ENCODE results near the gene BICDL2. TPM values are rescaled to one million over a fixed set of nuclear protein-coding genes. Genes with fewer than 3 reads are reported as not detected.
A peak's percentile ranks its signal among the peaks of the same experiment; 100 is the strongest.

The BICDL2 gene
- total and polyA plus RNA-seq, 9 of the 15 experiments (the other 6 are each of a cell fraction or from before 2014, with no cell fraction given), result 0.09 to 0.28 (median 0.09) TPM; not detected in 6

- peak; percentile 75 for TF ChIP-seq KDM5B (IDR thresholded peaks at IDR 0.05; ENCODE audit: insufficient replicate concordance, low read depth, low read length)
- peak; percentile 37 for TF ChIP-seq ETS2 (tag; IDR thresholded peaks at IDR 0.05; ENCODE audit: borderline replicate concordance, poor library complexity, severe bottlenecking)
- TF ChIP-seq SAP30 (IDR thresholded peaks at IDR 0.05; ENCODE audit: borderline replicate concordance, insufficient read depth, low read depth, low read length, poor library complexity, severe bottlenecking), result peak; percentile 73
- TF ChIP-seq MNT (conservative IDR thresholded peaks at IDR 0.05), result peak; percentile 44 to 66
- peak; percentile 52 for TF ChIP-seq ZNF511 (CRISPR knock-in tag; IDR thresholded peaks at IDR 0.05)
- TF ChIP-seq, protein P1, sequence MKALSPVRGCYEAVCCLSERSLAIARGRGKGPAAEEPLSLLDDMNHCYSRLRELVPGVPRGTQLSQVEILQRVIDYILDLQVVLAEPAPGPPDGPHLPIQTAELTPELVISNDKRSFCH (CRISPR knock-in tag; IDR thresholded peaks at IDR 0.05), result no peak
- TF ChIP-seq, protein P1 (tag; IDR thresholded peaks at IDR 0.05), result peak; percentile 58; the same call in 1 of the 2 replicates
- peak; percentile 32 for TF ChIP-seq U2AF1 (optimal IDR thresholded peaks at IDR 0.05; ENCODE audit: low read depth, low read length)
- TF ChIP-seq YY1 (IDR thresholded peaks at IDR 0.05; ENCODE audit: borderline replicate concordance in 1 of 3, control insufficient read depth in 1 of 3, extremely low read depth in 1 of 3, insufficient read depth in 3 of 3, insufficient read length in 1 of 3, insufficient replicate concordance in 2 of 3, low read depth in 1 of 3, low read length in 2 of 3), result peak in 1 of 3 experiments; percentile 43
- TF ChIP-seq NCOA4 (IDR thresholded peaks at IDR 0.05; ENCODE audit: partially characterized antibody), result no peak
- TF ChIP-seq XRCC3 (IDR thresholded peaks at IDR 0.05), result no peak
- no peak for TF ChIP-seq CBX3 (IDR thresholded peaks at IDR 0.05; ENCODE audit: borderline replicate concordance in 1 of 2, low read length in 2 of 2)
- peak; percentile 89 for TF ChIP-seq MEIS2 (IDR thresholded peaks at IDR 0.05; ENCODE audit: partially characterized antibody)
- no peak for TF ChIP-seq ZNF316 (IDR thresholded peaks at IDR 0.05)
- TF ChIP-seq, protein P2, sequence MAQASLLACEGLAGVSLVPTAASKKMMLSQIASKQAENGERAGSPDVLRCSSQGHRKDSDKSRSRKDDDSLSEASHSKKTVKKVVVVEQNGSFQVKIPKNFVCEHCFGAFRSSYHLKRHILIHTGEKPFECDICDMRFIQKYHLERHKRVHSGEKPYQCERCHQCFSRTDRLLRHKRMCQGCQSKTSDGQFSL (CRISPR knock-in tag; IDR thresholded peaks at IDR 0.05), result peak; percentile 68; the same call in 1 of the 2 replicates
- TF ChIP-seq, protein P2 (tag; IDR thresholded peaks at IDR 0.05), result peak in 1 of 2 experiments; percentile 35; a peak in 1 of 4 replicates
- no peak for TF ChIP-seq PCBP2 (IDR thresholded peaks at IDR 0.05; ENCODE audit: low read depth, low read length, poor library complexity, severe bottlenecking)
Measured at GRCh38 chr16:2980227-2981176, 56.2 kb downstream of the BICDL2 start, which contains the start of gene PKMYT1 (continued).

Measured in K562 (cell line).